Measurements from ENCODE around the gene ATP1B3. TPM values are rescaled to one million over a fixed set of nuclear protein-coding genes. Genes with fewer than 3 reads are reported as not detected.

The ATP1B3 gene
- total and polyA plus RNA-seq, 9 of the 15 experiments (the other 6 are each of a cell fraction or from before 2014, with no cell fraction given): 48.3 to 202 (median 123) TPM

DNA sequence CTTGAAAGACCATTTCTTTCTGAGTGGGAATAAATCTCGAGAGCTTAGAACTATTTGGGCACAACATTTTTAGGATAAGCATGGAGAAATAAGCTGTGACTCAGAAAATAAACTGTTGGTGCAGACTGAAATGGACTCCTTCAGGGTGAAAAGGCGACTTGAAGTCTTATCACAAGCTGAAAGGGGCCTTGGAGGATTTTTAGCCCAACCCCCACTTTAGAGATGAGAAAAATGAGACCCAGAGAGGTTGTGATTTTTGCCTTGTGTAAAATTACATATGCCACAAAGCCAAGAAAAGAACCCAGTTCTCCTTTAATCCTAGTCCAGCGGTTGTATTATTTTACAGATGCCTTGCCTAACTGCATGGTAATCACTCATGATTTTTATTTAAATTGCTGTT is 1.5 kb downstream of the ATP1B3 start (continued):
- TF ChIP-seq GABPB1 (CRISPR knock-in tag; IDR thresholded peaks at IDR 0.05) (0 out of 2 replicates have a peak, but pooled peaks have one; percentile 23), FIP1L1 (IDR thresholded peaks at IDR 0.05; ENCODE audit: low read depth, low read length, poor library complexity, severe bottlenecking) (no peak), NCOA2 (IDR thresholded peaks at IDR 0.05; ENCODE audit: partially characterized antibody in 2 of 2) (no peak), PHF21A (IDR thresholded peaks at IDR 0.05; ENCODE audit: borderline replicate concordance, low read depth) (peak; percentile 44; the same call in 1 of the 2 replicates), ZNF780A (CRISPR knock-in tag; IDR thresholded peaks at IDR 0.05) (no peak), PTBP1 (IDR thresholded peaks at IDR 0.05; ENCODE audit: low read depth, low read length) (no peak), SNIP1 (IDR thresholded peaks at IDR 0.05; ENCODE audit: low read depth) (no peak), NR1H2 (CRISPR knock-in tag; IDR thresholded peaks at IDR 0.05) (no peak), GABPA (tag; conservative IDR thresholded peaks at IDR 0.05; ENCODE audit: low read depth) (no peak), ETS2 (tag; IDR thresholded peaks at IDR 0.05; ENCODE audit: borderline replicate concordance, poor library complexity, severe bottlenecking) (no peak), ERF (CRISPR knock-in tag; IDR thresholded peaks at IDR 0.05) (no peak), YY1 (IDR thresholded peaks at IDR 0.05; ENCODE audit: borderline replicate concordance in 1 of 3, control insufficient read depth in 1 of 3, extremely low read depth in 1 of 3, insufficient read depth in 3 of 3, insufficient read length in 1 of 3, insufficient replicate concordance in 2 of 3, low read depth in 1 of 3, low read length in 2 of 3) (peak in 1 of 3 experiments; percentile 53), ZNF444 (CRISPR knock-in tag; IDR thresholded peaks at IDR 0.05) (no peak), HMG20A (CRISPR knock-in tag; conservative IDR thresholded peaks at IDR 0.05) (no peak), MCM7 (IDR thresholded peaks at IDR 0.05) (no peak), NR2C2 (CRISPR knock-in tag; IDR thresholded peaks at IDR 0.05) (no peak), NR2C2 (tag; IDR thresholded peaks at IDR 0.05) (no peak), TCF7L2 (IDR thresholded peaks at IDR 0.05; ENCODE audit: low read depth, low read length) (no peak), PTRF (tag; IDR thresholded peaks at IDR 0.05) (no peak), KAT8 (IDR thresholded peaks at IDR 0.05; ENCODE audit: low read depth) (0 out of 2 replicates have a peak, but pooled peaks have one; percentile 30)
- TF ChIP-seq, protein P1, sequence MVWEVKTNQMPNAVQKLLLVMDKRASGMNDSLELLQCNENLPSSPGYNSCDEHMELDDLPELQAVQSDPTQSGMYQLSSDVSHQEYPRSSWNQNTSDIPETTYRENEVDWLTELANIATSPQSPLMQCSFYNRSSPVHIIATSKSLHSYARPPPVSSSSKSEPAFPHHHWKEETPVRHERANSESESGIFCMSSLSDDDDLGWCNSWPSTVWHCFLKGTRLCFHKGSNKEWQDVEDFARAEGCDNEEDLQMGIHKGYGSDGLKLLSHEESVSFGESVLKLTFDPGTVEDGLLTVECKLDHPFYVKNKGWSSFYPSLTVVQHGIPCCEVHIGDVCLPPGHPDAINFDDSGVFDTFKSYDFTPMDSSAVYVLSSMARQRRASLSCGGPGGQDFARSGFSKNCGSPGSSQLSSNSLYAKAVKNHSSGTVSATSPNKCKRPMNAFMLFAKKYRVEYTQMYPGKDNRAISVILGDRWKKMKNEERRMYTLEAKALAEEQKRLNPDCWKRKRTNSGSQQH (CRISPR knock-in tag; IDR thresholded peaks at IDR 0.05): no peak
- TF ChIP-seq, protein P2, sequence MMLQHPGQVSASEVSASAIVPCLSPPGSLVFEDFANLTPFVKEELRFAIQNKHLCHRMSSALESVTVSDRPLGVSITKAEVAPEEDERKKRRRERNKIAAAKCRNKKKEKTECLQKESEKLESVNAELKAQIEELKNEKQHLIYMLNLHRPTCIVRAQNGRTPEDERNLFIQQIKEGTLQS (IDR thresholded peaks at IDR 0.05): no peak
- TF ChIP-seq, protein P2 (CRISPR knock-in tag; conservative IDR thresholded peaks at IDR 0.05): no peak
- TF ChIP-seq, protein P3, sequence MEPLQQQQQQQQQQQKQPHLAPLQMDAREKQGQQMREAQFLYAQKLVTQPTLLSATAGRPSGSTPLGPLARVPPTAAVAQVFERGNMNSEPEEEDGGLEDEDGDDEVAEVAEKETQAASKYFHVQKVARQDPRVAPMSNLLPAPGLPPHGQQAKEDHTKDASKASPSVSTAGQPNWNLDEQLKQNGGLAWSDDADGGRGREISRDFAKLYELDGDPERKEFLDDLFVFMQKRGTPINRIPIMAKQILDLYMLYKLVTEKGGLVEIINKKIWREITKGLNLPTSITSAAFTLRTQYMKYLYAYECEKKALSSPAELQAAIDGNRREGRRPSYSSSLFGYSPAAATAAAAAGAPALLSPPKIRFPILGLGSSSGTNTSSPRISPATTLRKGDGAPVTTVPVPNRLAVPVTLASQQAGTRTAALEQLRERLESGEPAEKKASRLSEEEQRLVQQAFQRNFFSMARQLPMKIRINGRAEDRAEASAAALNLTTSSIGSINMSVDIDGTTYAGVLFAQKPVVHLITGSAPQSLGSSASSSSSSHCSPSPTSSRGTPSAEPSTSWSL (CRISPR knock-in tag; IDR thresholded peaks at IDR 0.05; ENCODE audit: borderline replicate concordance): no peak
